Dendritic cell treated with granulocyte-macrophage colony-stimulating factor and Interleukin-4, amounts not matched to agents 40 ng/mL and 50 ng/mL, for 4 days (primary cell): ENCODE data around the gene ABHD12B.
"Not testable (repeated sequence)": the region's sequence is repeated elsewhere in the genome, so short reads cannot be mapped to it uniquely, and the experiment has no call there.

Source experiments
- H3K27ac Mint-ChIP-seq: one replicate; pipeline ENCODE4 v1.8.0; 2022; ENCODE audit warnings: mild to moderate bottlenecking, mixed read lengths
- H3K27me3 Mint-ChIP-seq: one replicate; pipeline ENCODE4 v1.8.0; 2022; ENCODE audit warnings: mild to moderate bottlenecking, mixed read lengths
- H3K36me3 Mint-ChIP-seq: one replicate; pipeline ENCODE4 v1.8.0; 2022; ENCODE audit warnings: low read depth, mixed read lengths
- H3K4me1 Mint-ChIP-seq: one replicate; pipeline ENCODE4 v1.8.0; 2022; ENCODE audit warnings: low read depth, mixed read lengths
- H3K4me3 Mint-ChIP-seq: one replicate; pipeline ENCODE4 v1.8.0; 2022; ENCODE audit warnings: mild to moderate bottlenecking, moderate library complexity, mixed read lengths
- H3K9me3 Mint-ChIP-seq: one replicate; pipeline ENCODE4 v1.8.0; 2022; ENCODE audit warnings: mixed read lengths
- intact Hi-C: fragments of 100-400 bp; cut with micrococcal nuclease; formaldehyde crosslinking; loops from one replicate; pipeline ENCODE4 v1.15.0; 2022

Gene ABHD12B

DNA sequence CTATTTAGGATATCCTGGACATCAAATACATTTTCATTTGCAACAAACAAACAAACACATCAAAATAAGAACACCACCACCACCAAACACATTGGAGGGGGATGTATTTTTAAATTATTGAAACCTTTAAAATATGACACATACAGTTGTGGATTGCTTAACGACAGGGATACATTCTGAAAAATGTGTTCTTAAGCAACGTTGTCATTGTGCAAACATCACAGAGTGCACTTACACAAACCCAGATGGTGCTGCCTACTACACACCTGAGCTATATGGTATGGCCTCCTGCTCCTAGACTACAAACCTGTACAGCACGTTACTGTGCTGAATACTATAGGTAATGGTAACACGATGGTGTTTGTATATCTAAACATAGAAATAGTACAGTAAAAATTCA lies 53.0 kb downstream of the ABHD12B start:
- H3K27ac Mint-ChIP-seq = no peak overlapping the region
- H3K36me3 Mint-ChIP-seq = peaks cover 65% of the 10 kb centered on the region
- no peaks in the 10 kb centered on the region for H3K9me3 Mint-ChIP-seq
- intact Hi-C loops = no loop called here
- H3K4me1 Mint-ChIP-seq = peaks cover 36% of the 10 kb centered on the region
- H3K4me3 Mint-ChIP-seq = no peak overlapping the region
- no peaks in the 10 kb centered on the region for H3K27me3 Mint-ChIP-seq

- Mint-ChIP-seq H3K36me3 (peaks cover 63% of the 10 kb centered on the region), H3K27ac (peak overlapping the region; percentile 76), H3K9me3 (no peaks in the 10 kb centered on the region), H3K27me3 (no peaks in the 10 kb centered on the region), H3K4me3 (no peak overlapping the region), H3K4me1 (peaks cover 39% of the 10 kb centered on the region)
- intact Hi-C loops = no loop called here
These were observed 55.1 kb downstream of the ABHD12B start for GRCh38 chr14:50926851-50927386.

GRCh38 chr14:50928002-50928635 lies 56.3 kb downstream of the ABHD12B start:
- no peak overlapping the region for H3K4me3 Mint-ChIP-seq
- intact Hi-C loops = no loop called here
- peaks cover 56% of the 10 kb centered on the region for H3K36me3 Mint-ChIP-seq
- no peaks in the 10 kb centered on the region for H3K9me3 Mint-ChIP-seq
- no peaks in the 10 kb centered on the region for H3K27me3 Mint-ChIP-seq
- peak overlapping the region; percentile 76 for H3K27ac Mint-ChIP-seq
- H3K4me1 Mint-ChIP-seq = peaks cover 51% of the 10 kb centered on the region

- Mint-ChIP-seq H3K36me3 (peaks cover 61% of the 10 kb centered on the region), H3K27ac (peak overlapping the region; percentile 39), H3K4me1 (peaks cover 55% of the 10 kb centered on the region), H3K9me3 (no peaks in the 10 kb centered on the region), H3K4me3 (no peak overlapping the region), H3K27me3 (no peaks in the 10 kb centered on the region)
- intact Hi-C loops = no loop called here
These were observed 57.7 kb downstream of the ABHD12B start for GRCh38 chr14:50929506-50929905.

DNA sequence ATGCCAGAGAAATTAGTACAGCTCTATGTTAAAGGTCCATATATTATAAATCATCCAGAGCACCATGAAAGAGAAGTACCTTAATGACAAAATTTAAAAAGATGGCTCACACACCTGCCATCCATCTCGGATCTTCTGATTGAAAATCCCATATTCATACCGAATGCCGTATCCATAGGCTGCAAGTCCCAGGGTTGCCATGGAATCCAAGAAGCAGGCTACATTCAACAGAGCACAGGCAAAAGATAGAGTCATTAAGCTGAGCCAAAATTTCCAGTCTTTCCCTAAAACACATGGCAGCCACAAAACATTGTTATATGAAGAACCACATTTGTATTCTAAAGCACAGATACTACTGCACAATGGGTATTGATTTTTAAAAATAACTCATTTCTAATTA lies 59.7 kb downstream of the ABHD12B start:
- intact Hi-C loops = no loop called here
- no peaks in the 10 kb centered on the region for H3K27me3 Mint-ChIP-seq
- H3K4me3 Mint-ChIP-seq = no peak overlapping the region
- H3K36me3 Mint-ChIP-seq = peaks cover 66% of the 10 kb centered on the region
- H3K27ac Mint-ChIP-seq = peak overlapping the region; percentile 64
- no peaks in the 10 kb centered on the region for H3K9me3 Mint-ChIP-seq
- H3K4me1 Mint-ChIP-seq = peaks cover 47% of the 10 kb centered on the region

- intact Hi-C loops = no loop called here
- Mint-ChIP-seq H3K36me3 (peaks cover 66% of the 10 kb centered on the region), H3K27me3 (no peaks in the 10 kb centered on the region), H3K4me1 (peaks cover 46% of the 10 kb centered on the region), H3K27ac (peak overlapping the region; percentile 64), H3K4me3 (no peak overlapping the region), H3K9me3 (no peaks in the 10 kb centered on the region)
These were observed 60.3 kb downstream of the ABHD12B start for GRCh38 chr14:50932156-50932555.

- no peaks in the 10 kb centered on the region for H3K9me3 Mint-ChIP-seq
- intact Hi-C loops = no loop called here
- peaks cover 44% of the 10 kb centered on the region for H3K4me1 Mint-ChIP-seq
- peak overlapping the region; percentile 64 for H3K27ac Mint-ChIP-seq
- H3K4me3 Mint-ChIP-seq = no peak overlapping the region
- no peaks in the 10 kb centered on the region for H3K27me3 Mint-ChIP-seq
- peaks cover 64% of the 10 kb centered on the region for H3K36me3 Mint-ChIP-seq
These were observed 61.0 kb downstream of the ABHD12B start for GRCh38 chr14:50932592-50933495.

GRCh38 chr14:50935126-50936015 lies 63.5 kb downstream of the ABHD12B start:
- no peaks in the 10 kb centered on the region for H3K27me3 Mint-ChIP-seq
- peaks cover 36% of the 10 kb centered on the region for H3K4me1 Mint-ChIP-seq
- no peak overlapping the region for H3K4me3 Mint-ChIP-seq
- peaks cover 49% of the 10 kb centered on the region for H3K36me3 Mint-ChIP-seq
- intact Hi-C loops = no loop called here
- no peak overlapping the region for H3K27ac Mint-ChIP-seq
- H3K9me3 Mint-ChIP-seq = no peaks in the 10 kb centered on the region

- Mint-ChIP-seq H3K9me3 (no peaks in the 10 kb centered on the region), H3K4me1 (peaks cover 41% of the 10 kb centered on the region), H3K36me3 (peaks cover 48% of the 10 kb centered on the region), H3K27ac (no peak overlapping the region), H3K4me3 (no peak overlapping the region), H3K27me3 (no peaks in the 10 kb centered on the region)
- intact Hi-C loops = no loop called here
These were observed 64.1 kb downstream of the ABHD12B start for GRCh38 chr14:50936016-50936340.

DNA sequence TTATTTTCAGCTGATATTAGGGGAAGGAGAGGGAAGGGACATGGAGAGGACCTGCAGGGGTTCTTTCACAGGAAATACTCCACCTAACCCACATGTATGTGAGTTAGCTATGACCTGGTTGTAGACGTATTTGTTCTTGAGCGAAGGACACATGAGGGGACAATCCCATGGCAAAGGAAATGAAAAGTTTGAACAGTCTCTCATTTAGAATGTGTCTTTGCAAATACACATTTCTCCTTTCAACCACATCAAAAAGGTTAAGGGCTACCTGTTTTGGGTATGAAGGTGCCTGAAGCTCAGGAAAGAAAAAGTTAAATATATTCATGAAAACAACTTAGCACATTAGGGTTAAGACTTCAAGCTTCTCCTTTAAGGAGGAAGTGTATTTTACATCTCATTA lies 65.0 kb downstream of the ABHD12B start:
- Mint-ChIP-seq H3K4me3 (no peak overlapping the region), H3K27me3 (no peaks in the 10 kb centered on the region), H3K27ac (peak overlapping the region; percentile 82), H3K36me3 (peaks cover 48% of the 10 kb centered on the region), H3K4me1 (peaks cover 48% of the 10 kb centered on the region), H3K9me3 (no peaks in the 10 kb centered on the region)
- intact Hi-C loops = no loop called here

- Mint-ChIP-seq H3K4me3 (no peak overlapping the region), H3K9me3 (no peaks in the 10 kb centered on the region), H3K4me1 (peaks cover 46% of the 10 kb centered on the region), H3K27ac (peak overlapping the region; percentile 82), H3K36me3 (peaks cover 50% of the 10 kb centered on the region), H3K27me3 (no peaks in the 10 kb centered on the region)
- intact Hi-C loops = no loop called here
These were observed 65.5 kb downstream of the ABHD12B start for GRCh38 chr14:50937325-50937724.

DNA sequence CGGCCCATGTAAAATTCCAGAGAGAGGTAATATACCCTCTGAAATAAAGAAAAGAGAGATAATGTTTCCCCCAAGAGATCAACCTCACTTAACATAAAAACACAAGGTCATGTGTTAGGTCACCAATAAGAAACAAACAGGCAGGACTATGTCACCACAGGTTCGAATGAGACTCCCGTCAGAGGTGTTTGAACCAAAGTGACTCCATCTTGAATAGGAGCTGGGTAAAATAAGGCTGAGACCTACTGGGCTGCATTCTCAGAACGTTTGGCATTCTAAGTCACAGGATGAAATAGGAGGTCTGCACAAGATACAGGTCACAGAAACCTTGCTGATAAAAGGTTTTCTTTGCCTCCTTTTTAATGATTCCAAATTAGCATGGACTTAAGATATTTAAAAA lies 65.9 kb downstream of the ABHD12B start:
- no peaks in the 10 kb centered on the region for H3K9me3 Mint-ChIP-seq
- peak overlapping the region; percentile 82 for H3K27ac Mint-ChIP-seq
- no peaks in the 10 kb centered on the region for H3K27me3 Mint-ChIP-seq
- peaks cover 52% of the 10 kb centered on the region for H3K36me3 Mint-ChIP-seq
- no peak overlapping the region for H3K4me3 Mint-ChIP-seq
- intact Hi-C loops = no loop called here
- H3K4me1 Mint-ChIP-seq = peaks cover 42% of the 10 kb centered on the region

DNA sequence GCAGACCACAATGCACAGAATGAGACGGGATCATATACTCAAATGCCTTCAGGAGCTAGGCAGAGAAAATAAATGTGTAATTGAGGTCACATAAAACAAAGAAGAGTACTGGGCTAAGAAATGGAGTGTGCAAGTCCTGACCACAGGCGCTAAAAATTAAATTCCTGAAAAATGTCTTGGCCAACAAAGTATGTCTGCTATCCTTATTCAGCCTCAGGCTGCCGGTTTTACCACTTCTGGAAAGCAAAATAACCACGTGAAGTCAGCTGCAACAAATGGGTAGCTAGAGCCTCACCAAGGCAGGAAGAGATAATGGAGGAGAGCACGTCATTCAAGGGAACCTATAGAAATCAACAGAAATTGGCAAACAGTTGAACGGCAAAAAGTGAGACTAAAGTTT lies 69.3 kb downstream of the ABHD12B start:
- no peak overlapping the region for H3K4me3 Mint-ChIP-seq
- peaks cover 35% of the 10 kb centered on the region for H3K36me3 Mint-ChIP-seq
- peaks cover 51% of the 10 kb centered on the region for H3K4me1 Mint-ChIP-seq
- intact Hi-C loops = no loop called here
- H3K9me3 Mint-ChIP-seq = no peaks in the 10 kb centered on the region
- H3K27ac Mint-ChIP-seq = no peak overlapping the region
- no peaks in the 10 kb centered on the region for H3K27me3 Mint-ChIP-seq

- H3K27me3 Mint-ChIP-seq, H3K4me3 Mint-ChIP-seq, H3K27ac Mint-ChIP-seq, intact Hi-C loops, H3K9me3 Mint-ChIP-seq: not testable (repeated sequence)
- Mint-ChIP-seq H3K4me1 (peaks cover 48% of the 10 kb centered on the region), H3K36me3 (peaks cover 35% of the 10 kb centered on the region)
These were observed 69.8 kb downstream of the ABHD12B start for GRCh38 chr14:50941638-50942037.
